Type B pancreatic cell (in vitro differentiated cells): ENCODE results near the gene KRTAP10-5. TPM values are rescaled to one million over a fixed set of nuclear protein-coding genes. Genes with fewer than 3 reads are reported as not detected.

Experiments used
- DNase-seq: peaks from one replicate; pipeline ENCODE4 v3.0.0; 2021; ENCODE audit warnings: mixed read lengths; ENCODE audit not compliant: unreplicated experiment; ENCODE audit errors: extremely low spot score
- H3K27ac Mint-ChIP-seq: 2 replicates; pipeline ENCODE4 v1.8.0; 2021; ENCODE audit warnings: mild to moderate bottlenecking, mixed read lengths
- H3K27me3 Mint-ChIP-seq: 2 replicates; pipeline ENCODE4 v1.8.0; 2021; ENCODE audit warnings: mixed read lengths
- H3K36me3 Mint-ChIP-seq: 2 replicates; pipeline ENCODE4 v1.8.0; 2021; ENCODE audit warnings: mixed read lengths
- H3K4me1 Mint-ChIP-seq: one replicate; pipeline ENCODE4 v1.8.0; 2021; ENCODE audit warnings: mixed read lengths; ENCODE audit not compliant: unreplicated experiment
- H3K4me3 Mint-ChIP-seq: 2 replicates; pipeline ENCODE4 v1.8.0; 2021; ENCODE audit warnings: mild to moderate bottlenecking, mixed read lengths
- H3K9me3 Mint-ChIP-seq: 2 replicates; pipeline ENCODE4 v1.8.0; 2021; ENCODE audit warnings: mixed read lengths
- CTCF ChIP-seq: fragments of 200-600 bp; sonication (generic); conservative IDR thresholded peaks from 2 replicates; pipeline ENCODE4 v1.5.0; 2021; ENCODE audit warnings: antibody characterized with exemption, mild to moderate bottlenecking
- total RNA-seq: library from RNA; stranded (reverse); gene quantifications from 2 replicates; pipeline ENCODE4 v1.2.1, GENCODE V29; 2021; ENCODE audit warnings: low replicate concordance

KRTAP10-5 gene
- total RNA-seq, 1 donor from 2014 or later = not detected

- no peak for TF ChIP-seq CTCF
- Mint-ChIP-seq H3K9me3 (peaks cover 13% of the 10 kb centered on the region), H3K4me3 (no peak overlapping the region), H3K36me3 (no peaks in the 10 kb centered on the region), H3K27me3 (peaks cover 8% of the 10 kb centered on the region), H3K4me1 (no peaks in the 10 kb centered on the region), H3K27ac (no peak overlapping the region)
- DNase-seq = no peak
Observed at GRCh38 chr21:44609193-44609592, 28.8 kb upstream of the KRTAP10-5 start.

GRCh38 chr21:44606495-44606894 lies 26.1 kb upstream of the KRTAP10-5 start:
- Mint-ChIP-seq H3K27me3 (peaks cover 8% of the 10 kb centered on the region), H3K9me3 (peaks cover 13% of the 10 kb centered on the region), H3K4me3 (no peak overlapping the region), H3K27ac (no peak overlapping the region), H3K4me1 (no peaks in the 10 kb centered on the region), H3K36me3 (no peaks in the 10 kb centered on the region)
- no peak for DNase-seq
- no peak for TF ChIP-seq CTCF

- Mint-ChIP-seq H3K4me1 (no peaks in the 10 kb centered on the region), H3K27ac (no peak overlapping the region), H3K27me3 (peaks cover 8% of the 10 kb centered on the region), H3K4me3 (no peak overlapping the region), H3K9me3 (peaks cover 3% of the 10 kb centered on the region), H3K36me3 (no peaks in the 10 kb centered on the region)
- no peak for DNase-seq
- no peak for TF ChIP-seq CTCF
Observed at GRCh38 chr21:44603911-44604310, 23.5 kb upstream of the KRTAP10-5 start.

GRCh38 chr21:44603109-44603875 lies 22.9 kb upstream of the KRTAP10-5 start:
- no peak for TF ChIP-seq CTCF
- no peak overlapping the region for H3K27ac Mint-ChIP-seq
- H3K9me3 Mint-ChIP-seq = peaks cover 6% of the 10 kb centered on the region
- no peak for DNase-seq
- H3K4me1 Mint-ChIP-seq = no peaks in the 10 kb centered on the region
- peaks cover 8% of the 10 kb centered on the region for H3K27me3 Mint-ChIP-seq
- no peak overlapping the region for H3K4me3 Mint-ChIP-seq
- H3K36me3 Mint-ChIP-seq = no peaks in the 10 kb centered on the region

- H3K27me3 Mint-ChIP-seq = peaks cover 8% of the 10 kb centered on the region
- peaks cover 13% of the 10 kb centered on the region for H3K9me3 Mint-ChIP-seq
- peaks cover 4% of the 10 kb centered on the region for H3K4me1 Mint-ChIP-seq
- no peak overlapping the region for H3K27ac Mint-ChIP-seq
- TF ChIP-seq CTCF = no peak
- H3K4me3 Mint-ChIP-seq = no peak overlapping the region
- H3K36me3 Mint-ChIP-seq = no peaks in the 10 kb centered on the region
- no peak for DNase-seq
Observed at GRCh38 chr21:44602463-44602850, 22.1 kb upstream of the KRTAP10-5 start.
